Measurements from ENCODE around the gene CLCF1. TPM values are rescaled to one million over a fixed set of nuclear protein-coding genes. Genes with fewer than 3 reads are reported as not detected.
"Not testable (repeated sequence)": the region's sequence is repeated elsewhere in the genome, so short reads cannot be mapped to it uniquely, and the experiment has no call there.

CLCF1 gene
- total and polyA plus RNA-seq, 5 donors from 2014 or later = 0.10 to 3.0 (median 0.42) TPM

DNA sequence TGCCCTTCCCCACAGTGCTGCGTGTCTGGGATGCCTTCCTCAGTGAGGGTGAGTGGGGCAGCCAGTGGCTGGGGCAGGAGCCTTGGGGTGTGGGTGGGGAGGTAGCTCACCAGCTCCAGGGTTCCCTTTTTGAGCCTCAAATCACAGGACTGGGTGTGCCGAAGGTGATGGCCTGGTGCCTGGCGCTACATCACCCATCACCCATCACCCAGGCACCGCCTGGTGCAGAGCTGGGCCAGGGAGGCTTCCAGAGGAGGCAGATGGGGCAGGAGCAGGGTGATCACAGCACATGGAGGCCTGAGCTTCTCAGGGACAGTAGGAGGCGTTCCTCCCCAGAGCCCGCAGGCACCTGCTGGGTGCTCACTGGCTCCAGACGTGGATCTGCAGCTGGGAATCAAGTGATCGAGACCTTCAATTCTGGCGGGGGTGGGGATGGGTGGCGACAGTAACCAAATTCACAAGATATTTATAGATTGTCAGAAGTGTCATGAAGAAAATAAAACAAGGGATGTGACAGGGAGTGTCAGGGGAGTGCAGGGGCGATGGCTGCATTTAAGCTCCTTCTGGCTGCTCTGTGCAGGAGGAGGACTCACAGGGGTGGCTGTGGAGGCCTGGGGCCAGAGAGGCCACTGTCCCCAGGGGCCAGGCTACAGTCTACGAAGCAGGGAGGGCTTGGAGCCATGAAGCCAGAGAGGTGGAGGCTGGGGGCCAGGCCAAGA lies 33.7 kb upstream of the CLCF1 start:
- H3K4me1 Mint-ChIP-seq = peaks cover 15 to 88% (median 42%) of the 10 kb centered on the region in 4 donors
- no peak for DNase-seq
- H3K36me3 Mint-ChIP-seq = peaks cover 23% of the 10 kb centered on the region

GRCh38 chr11:67406420-67406968 lies 33.1 kb upstream of the CLCF1 start:
- H3K4me1 Mint-ChIP-seq = peaks cover 15 to 85% (median 40%) of the 10 kb centered on the region in 4 donors
- Histone ChIP-seq H3K4me1 (ENCODE audit: control insufficient read depth, insufficient read depth, low read length, poor library complexity, severe bottlenecking) (peaks cover 89% of the 10 kb centered on the region), H3K4me3 (ENCODE audit: low read depth, low read length) (peak overlapping the region; percentile 93), H3K27ac (ENCODE audit: insufficient read depth, low read length, poor library complexity, severe bottlenecking) (peak overlapping the region; percentile 87), H3K9me3 (ENCODE audit: control insufficient read depth in 2 of 2, low read length in 2 of 2) (no peaks in the 10 kb centered on the region), H3K27me3 (ENCODE audit: control insufficient read depth, insufficient read depth, low read length) (no peaks in the 10 kb centered on the region), H3K36me3 (ENCODE audit: control insufficient read depth, insufficient read depth, low read length) (peaks cover 20% of the 10 kb centered on the region)
- no peaks in the 10 kb centered on the region for H3K9me3 Mint-ChIP-seq
- peaks cover 23% of the 10 kb centered on the region for H3K36me3 Mint-ChIP-seq
- H3K4me3 Mint-ChIP-seq = peak overlapping the region; percentile 88 to 99 (median 96)
- H3K27me3 Mint-ChIP-seq = peaks cover 6% of the 10 kb centered on the region
- ATAC-seq (ENCODE audit: low read depth in 2 of 2) (no peak), DNase-seq (no peak)
- H3K27ac Mint-ChIP-seq = peak overlapping the region; percentile 79 to 95 (median 88)

More for the DNA sequence above, 33.7 kb upstream of the CLCF1 start:
- ATAC-seq (ENCODE audit: low read depth in 2 of 2) = no peak
- Mint-ChIP-seq H3K27me3 (peaks cover 6% of the 10 kb centered on the region), H3K4me3 (peak overlapping the region; percentile 88 to 99 (median 96)), H3K27ac (peak overlapping the region; percentile 89 to 99 (median 95)), H3K9me3 (no peaks in the 10 kb centered on the region)
- peak overlapping the region; percentile 87 for H3K27ac ChIP-seq (ENCODE audit: insufficient read depth, low read length, poor library complexity, severe bottlenecking)
- H3K4me1 ChIP-seq (ENCODE audit: control insufficient read depth, insufficient read depth, low read length, poor library complexity, severe bottlenecking) = peaks cover 93% of the 10 kb centered on the region
- H3K36me3 ChIP-seq (ENCODE audit: control insufficient read depth, insufficient read depth, low read length) = peaks cover 20% of the 10 kb centered on the region
- no peaks in the 10 kb centered on the region for H3K27me3 ChIP-seq (ENCODE audit: control insufficient read depth, insufficient read depth, low read length)
- H3K4me3 ChIP-seq (ENCODE audit: low read depth, low read length) = peak overlapping the region; percentile 76
- no peaks in the 10 kb centered on the region for H3K9me3 ChIP-seq (ENCODE audit: control insufficient read depth in 2 of 2, low read length in 2 of 2)

DNA sequence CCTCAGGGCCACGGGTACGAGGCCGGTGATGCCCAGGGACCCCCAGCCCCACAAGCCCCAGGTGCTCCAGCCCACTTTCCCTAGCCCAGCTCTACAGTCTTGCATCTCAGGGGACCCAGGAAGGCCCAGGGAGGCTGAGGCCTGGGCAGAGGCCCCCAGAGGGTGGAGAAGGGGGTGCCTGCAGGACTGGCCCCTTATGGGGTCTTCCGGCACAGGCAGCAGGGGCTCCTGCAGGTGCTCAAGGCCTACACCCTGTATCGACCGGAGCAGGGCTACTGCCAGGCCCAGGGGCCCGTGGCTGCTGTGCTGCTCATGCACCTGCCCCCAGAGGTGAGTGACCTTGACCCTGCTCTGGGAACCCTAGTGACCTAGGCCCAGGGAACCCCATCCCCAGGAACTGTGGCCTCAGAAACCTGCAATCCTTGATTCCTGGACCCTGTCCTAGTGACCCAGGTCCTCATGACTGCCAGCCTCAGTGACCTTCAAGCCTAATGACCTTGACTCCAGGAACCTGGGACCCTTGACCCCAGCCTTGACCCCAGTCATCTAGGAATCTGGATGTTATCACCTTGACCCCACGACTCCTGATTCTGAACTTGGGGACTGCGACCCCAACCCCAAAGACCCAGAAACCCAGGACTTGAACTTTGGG lies 32.4 kb upstream of the CLCF1 start:
- Mint-ChIP-seq H3K36me3 (peaks cover 23% of the 10 kb centered on the region), H3K27ac (peak overlapping the region; percentile 88 to 98 (median 95)), H3K4me1 (peaks cover 15 to 80% (median 37%) of the 10 kb centered on the region in 4 donors), H3K4me3 (peak overlapping the region; percentile 97 to 99 (median 98)), H3K9me3 (no peaks in the 10 kb centered on the region), H3K27me3 (peaks cover 6% of the 10 kb centered on the region)
- Histone ChIP-seq H3K27ac (ENCODE audit: insufficient read depth, low read length, poor library complexity, severe bottlenecking) (peak overlapping the region; percentile 87), H3K27me3 (ENCODE audit: control insufficient read depth, insufficient read depth, low read length) (no peaks in the 10 kb centered on the region), H3K4me3 (ENCODE audit: low read depth, low read length) (peak overlapping the region; percentile 93), H3K36me3 (ENCODE audit: control insufficient read depth, insufficient read depth, low read length) (peaks cover 20% of the 10 kb centered on the region), H3K4me1 (ENCODE audit: control insufficient read depth, insufficient read depth, low read length, poor library complexity, severe bottlenecking) (peaks cover 87% of the 10 kb centered on the region), H3K9me3 (ENCODE audit: control insufficient read depth in 2 of 2, low read length in 2 of 2) (no peaks in the 10 kb centered on the region)
- ATAC-seq (ENCODE audit: low read depth in 2 of 2) (no peak), DNase-seq (no peak)

DNA sequence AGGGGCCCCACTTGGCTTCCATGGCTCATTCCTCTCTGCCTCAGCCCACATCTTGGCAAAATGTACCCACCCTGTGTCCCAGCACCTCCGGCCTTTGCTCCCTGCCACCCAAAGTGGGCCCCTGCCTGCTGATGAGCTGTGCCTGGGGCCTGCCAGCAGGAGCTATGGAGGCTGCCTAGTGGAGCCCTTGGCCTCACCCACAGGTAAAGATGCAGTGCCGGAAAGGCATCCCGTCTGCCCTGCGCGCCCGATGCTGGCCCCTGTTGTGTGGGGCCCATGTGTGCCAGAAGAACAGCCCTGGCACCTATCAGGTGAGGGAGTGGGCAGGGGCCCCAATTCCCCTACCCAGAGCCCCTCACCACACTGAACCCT lies 31.8 kb upstream of the CLCF1 start:
- Mint-ChIP-seq H3K36me3 (peaks cover 26% of the 10 kb centered on the region), H3K4me3 (peak overlapping the region; percentile 97 to 99 (median 98)), H3K9me3 (no peaks in the 10 kb centered on the region), H3K4me1 (peaks cover 15 to 80% (median 37%) of the 10 kb centered on the region in 4 donors), H3K27ac (peak overlapping the region; percentile 88 to 98 (median 95)), H3K27me3 (peaks cover 6% of the 10 kb centered on the region)
- no peaks in the 10 kb centered on the region for H3K27me3 ChIP-seq (ENCODE audit: control insufficient read depth, insufficient read depth, low read length)
- H3K4me3 ChIP-seq (ENCODE audit: low read depth, low read length) = peak overlapping the region; percentile 93
- ATAC-seq (ENCODE audit: low read depth in 2 of 2) = no peak
- peak overlapping the region; percentile 87 for H3K27ac ChIP-seq (ENCODE audit: insufficient read depth, low read length, poor library complexity, severe bottlenecking)
- H3K4me1 ChIP-seq (ENCODE audit: control insufficient read depth, insufficient read depth, low read length, poor library complexity, severe bottlenecking) = peaks cover 87% of the 10 kb centered on the region
- peaks cover 22% of the 10 kb centered on the region for H3K36me3 ChIP-seq (ENCODE audit: control insufficient read depth, insufficient read depth, low read length)
- DNase-seq = no peak
- H3K9me3 ChIP-seq (ENCODE audit: control insufficient read depth in 2 of 2, low read length in 2 of 2) = no peaks in the 10 kb centered on the region

DNA sequence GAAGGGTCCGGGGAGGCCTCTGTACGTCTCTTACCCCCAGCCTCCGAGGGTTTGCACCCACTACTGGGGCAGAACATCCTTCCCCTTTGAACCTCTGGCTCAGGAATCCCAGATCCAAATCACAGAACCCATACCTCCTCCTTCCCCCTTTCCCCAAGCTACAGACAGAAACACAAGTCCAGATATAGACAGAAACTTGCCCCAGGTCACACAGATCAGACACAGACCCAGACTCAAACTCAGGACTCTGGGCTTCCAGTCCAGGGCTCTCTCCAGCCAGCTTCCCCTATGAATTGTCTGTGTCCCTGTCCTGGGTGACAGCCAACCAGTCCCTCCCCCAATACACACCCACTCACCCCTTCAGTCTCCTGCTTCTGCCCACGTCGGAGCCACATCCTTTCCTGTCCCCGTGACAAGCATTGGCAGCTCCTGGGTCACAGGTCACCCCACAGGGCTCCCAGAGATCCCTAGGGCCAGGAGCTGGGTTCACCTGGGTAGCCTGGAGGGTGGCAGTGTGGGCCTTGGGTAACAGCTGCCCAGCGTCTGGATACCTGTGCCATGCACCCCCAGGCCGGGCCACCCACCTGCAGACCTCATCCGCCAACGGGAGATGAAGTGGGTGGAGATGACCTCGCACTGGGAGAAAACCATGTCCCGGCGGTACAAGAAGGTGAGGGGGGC lies 31.3 kb upstream of the CLCF1 start:
- H3K36me3 ChIP-seq (ENCODE audit: control insufficient read depth, insufficient read depth, low read length) = peaks cover 21% of the 10 kb centered on the region
- H3K27me3 ChIP-seq (ENCODE audit: control insufficient read depth, insufficient read depth, low read length) = no peaks in the 10 kb centered on the region
- Mint-ChIP-seq H3K4me1 (peaks cover 15 to 80% (median 37%) of the 10 kb centered on the region in 4 donors), H3K27ac (peak overlapping the region; percentile 95 to 98 (median 97)), H3K9me3 (no peaks in the 10 kb centered on the region), H3K27me3 (peaks cover 6% of the 10 kb centered on the region), H3K36me3 (peaks cover 25% of the 10 kb centered on the region), H3K4me3 (peak overlapping the region; percentile 97 to 99 (median 98))
- H3K4me1 ChIP-seq (ENCODE audit: control insufficient read depth, insufficient read depth, low read length, poor library complexity, severe bottlenecking) = peaks cover 87% of the 10 kb centered on the region
- peak overlapping the region; percentile 93 for H3K4me3 ChIP-seq (ENCODE audit: low read depth, low read length)
- ATAC-seq (ENCODE audit: low read depth in 2 of 2) = no peak
- no peaks in the 10 kb centered on the region for H3K9me3 ChIP-seq (ENCODE audit: control insufficient read depth in 2 of 2, low read length in 2 of 2)
- peak in 1 of 3 donors; percentile 83 for DNase-seq
- H3K27ac ChIP-seq (ENCODE audit: insufficient read depth, low read length, poor library complexity, severe bottlenecking) = peak overlapping the region; percentile 87

DNA sequence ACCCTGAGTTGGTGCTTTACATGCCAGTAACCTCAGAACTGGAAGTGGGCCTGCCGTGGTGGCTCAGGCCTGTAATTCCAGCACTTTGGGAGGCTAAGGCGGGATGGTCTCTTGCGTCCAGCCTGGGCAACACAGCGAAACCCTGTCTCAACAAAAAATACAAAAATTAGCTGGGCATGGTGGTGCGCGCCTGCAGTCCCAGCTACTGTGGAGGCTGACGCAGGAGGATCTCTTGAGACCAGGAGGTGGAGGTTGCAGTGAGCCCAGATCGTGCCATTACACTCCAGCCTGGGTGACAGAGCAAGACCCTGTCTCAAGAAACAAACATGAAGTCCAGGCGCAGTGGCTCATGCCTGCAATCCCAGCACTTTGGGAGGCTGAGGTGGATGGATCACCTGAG lies 29.7 kb upstream of the CLCF1 start:
- Histone ChIP-seq H3K27ac (ENCODE audit: insufficient read depth, low read length, poor library complexity, severe bottlenecking) (peak overlapping the region; percentile 87), H3K4me1 (ENCODE audit: control insufficient read depth, insufficient read depth, low read length, poor library complexity, severe bottlenecking) (peaks cover 86% of the 10 kb centered on the region), H3K36me3 (ENCODE audit: control insufficient read depth, insufficient read depth, low read length) (peaks cover 33% of the 10 kb centered on the region), H3K4me3 (ENCODE audit: low read depth, low read length) (peak overlapping the region; percentile 93)
- Mint-ChIP-seq H3K4me1 (peaks cover 12 to 80% (median 33%) of the 10 kb centered on the region in 4 donors), H3K4me3 (peak overlapping the region; percentile 97 to 99 (median 98)), H3K36me3 (peaks cover 19% of the 10 kb centered on the region), H3K27ac (peak overlapping the region; percentile 94 to 98 (median 95))
- H3K9me3 ChIP-seq (ENCODE audit: control insufficient read depth in 2 of 2, low read length in 2 of 2); H3K27me3 ChIP-seq (ENCODE audit: control insufficient read depth, insufficient read depth, low read length); ATAC-seq (ENCODE audit: low read depth in 2 of 2); DNase-seq; H3K9me3 Mint-ChIP-seq; H3K27me3 Mint-ChIP-seq: not testable (repeated sequence)

- peak overlapping the region; percentile 87 for H3K27ac ChIP-seq (ENCODE audit: insufficient read depth, low read length, poor library complexity, severe bottlenecking)
- H3K4me3 ChIP-seq (ENCODE audit: low read depth, low read length) = peak overlapping the region; percentile 93
- not testable (repeated sequence) for DNase-seq; H3K27me3 ChIP-seq (ENCODE audit: control insufficient read depth, insufficient read depth, low read length); H3K9me3 ChIP-seq (ENCODE audit: control insufficient read depth in 2 of 2, low read length in 2 of 2); H3K9me3 Mint-ChIP-seq; ATAC-seq (ENCODE audit: low read depth in 2 of 2); H3K27me3 Mint-ChIP-seq
- Mint-ChIP-seq H3K36me3 (peaks cover 17% of the 10 kb centered on the region), H3K4me1 (peaks cover 4 to 80% (median 30%) of the 10 kb centered on the region in 4 donors), H3K4me3 (peak overlapping the region; percentile 94 to 99 (median 97)), H3K27ac (peak overlapping the region; percentile 83 to 95 (median 92))
- peaks cover 86% of the 10 kb centered on the region for H3K4me1 ChIP-seq (ENCODE audit: control insufficient read depth, insufficient read depth, low read length, poor library complexity, severe bottlenecking)
- peaks cover 41% of the 10 kb centered on the region for H3K36me3 ChIP-seq (ENCODE audit: control insufficient read depth, insufficient read depth, low read length)
Observed at GRCh38 chr11:67402192-67402839, 28.9 kb upstream of the CLCF1 start.
